HepG2 (cell line): ENCODE measurements around the gene RBCK1. TPM values are rescaled to one million over a fixed set of nuclear protein-coding genes. Genes with fewer than 3 reads are reported as not detected.

Experiments
- ARID2 ChIP-seq: sonication (generic); formaldehyde crosslinking; IDR thresholded peaks from 2 replicates; pipeline ENCODE4 v1.8.1; 2022; ENCODE audit warnings: mild to moderate bottlenecking, missing genetic modification reagents, borderline replicate concordance
- CAMTA2 ChIP-seq: sonication (generic); formaldehyde crosslinking; IDR thresholded peaks from 2 replicates; pipeline ENCODE4 v1.4.0; 2020; ENCODE audit warnings: mild to moderate bottlenecking, missing genetic modification reagents, borderline replicate concordance
- CENPX ChIP-seq: sonication (generic); formaldehyde crosslinking; IDR thresholded peaks from 2 replicates; pipeline ENCODE4 v1.9.0; 2021; ENCODE audit warnings: mild to moderate bottlenecking, missing genetic modification reagents, moderate library complexity
- CSRNP2 ChIP-seq: sonication (generic); formaldehyde crosslinking; conservative IDR thresholded peaks from 2 replicates; pipeline ENCODE4 v1.8.0; 2022; ENCODE audit warnings: low read depth, missing genetic modification reagents
- DRAP1 ChIP-seq: IDR thresholded peaks from 2 replicates; pipeline ENCODE4 v1.6.1; 2016; ENCODE audit warnings: missing genetic modification reagents, missing compliant biosample characterization
- ETV5 ChIP-seq: IDR thresholded peaks from 2 replicates; pipeline ENCODE4 v1.6.1; 2018; ENCODE audit warnings: missing biosample characterization, missing genetic modification reagents, inconsistent platforms, borderline replicate concordance
- FOXO1 ChIP-seq: sonication (generic); formaldehyde crosslinking; IDR thresholded peaks from 2 replicates; pipeline ENCODE4 v1.4.0; 2020; ENCODE audit warnings: missing genetic modification reagents
- GATAD2A ChIP-seq: IDR thresholded peaks from 2 replicates; pipeline ENCODE4 v1.6.1; 2016
- HES4 ChIP-seq: sonication (generic); formaldehyde crosslinking; IDR thresholded peaks from 2 replicates; pipeline ENCODE4 v1.9.0; 2021; ENCODE audit warnings: mild to moderate bottlenecking, missing genetic modification reagents, borderline replicate concordance
- IRX3 ChIP-seq: sonication (generic); formaldehyde crosslinking; IDR thresholded peaks from 2 replicates; pipeline ENCODE4 v1.8.1; 2023; ENCODE audit warnings: mild to moderate bottlenecking, low read depth, missing genetic modification reagents, borderline replicate concordance
- MAFG ChIP-seq: sonication (generic); formaldehyde crosslinking; IDR thresholded peaks from 2 replicates; pipeline ENCODE4 v1.5.1; 2020; ENCODE audit warnings: mild to moderate bottlenecking, missing genetic modification reagents
- MATR3 ChIP-seq: sonication (generic); formaldehyde crosslinking; IDR thresholded peaks from 2 replicates; pipeline ENCODE4 v1.4.0; 2020; ENCODE audit warnings: missing genetic modification reagents
- MED13 ChIP-seq: sonication (generic); formaldehyde crosslinking; IDR thresholded peaks from 2 replicates; pipeline ENCODE4 v1.5.0; 2020; ENCODE audit warnings: missing genetic modification reagents
- MTERF4 ChIP-seq: sonication (generic); formaldehyde crosslinking; IDR thresholded peaks from 2 replicates; pipeline ENCODE4 v1.8.0; 2023; ENCODE audit warnings: mild to moderate bottlenecking, missing genetic modification reagents
- REXO4 ChIP-seq: sonication (generic); formaldehyde crosslinking; IDR thresholded peaks from 2 replicates; pipeline ENCODE4 v1.8.0; 2022; ENCODE audit warnings: missing genetic modification reagents, mild to moderate bottlenecking, borderline replicate concordance
- SMARCC2 ChIP-seq: fragments of 450-650 bp; IDR thresholded peaks from 2 replicates; pipeline ENCODE4 v1.6.1; 2017; ENCODE audit warnings: antibody characterized with exemption, mild to moderate bottlenecking
- TCF7L2 ChIP-seq: IDR thresholded peaks from 2 replicates; pipeline ENCODE4 v1.6.1; 2011; ENCODE audit warnings: mild to moderate bottlenecking, low read depth, low read length, moderate library complexity
- ZBTB3 ChIP-seq: sonication (generic); formaldehyde crosslinking; IDR thresholded peaks from 2 replicates; pipeline ENCODE4 v1.4.0; 2020; ENCODE audit warnings: low read depth, mild to moderate bottlenecking, moderate library complexity, missing genetic modification reagents, borderline replicate concordance
- ZNF34 ChIP-seq: sonication (generic); formaldehyde crosslinking; IDR thresholded peaks from 2 replicates; pipeline ENCODE4 v1.4.0; 2020; ENCODE audit warnings: mild to moderate bottlenecking, missing genetic modification reagents, borderline replicate concordance
- ZNF704 ChIP-seq: sonication (generic); formaldehyde crosslinking; IDR thresholded peaks from 2 replicates; pipeline ENCODE4 v1.8.1; 2023; ENCODE audit warnings: mild to moderate bottlenecking, inconsistent platforms, moderate library complexity, missing genetic modification reagents, borderline replicate concordance
- ZNF710 ChIP-seq: sonication (generic); formaldehyde crosslinking; IDR thresholded peaks from 2 replicates; pipeline ENCODE4 v1.5.0; 2020; ENCODE audit warnings: mild to moderate bottlenecking, missing genetic modification reagents, borderline replicate concordance
- ZNF891 ChIP-seq: sonication (generic); formaldehyde crosslinking; IDR thresholded peaks from 2 replicates; pipeline ENCODE4 v1.5.0; 2020; ENCODE audit warnings: mild to moderate bottlenecking, missing genetic modification reagents
- polyA plus RNA-seq, 8 experiments: library from polyadenylated mRNA; depleted of rRNA in 3 of 8; stranded (reverse) in 7 of 8; unstranded in 1 of 8; fragments of >200 nt; fragmentation: Illumina TruSeq in 4 of 8; extraction: Trizol in 4 of 8; gene quantifications; 2 replicates each; pipeline versions ENCODE4 v1.2.1 to v1.2.3, GENCODE V29; 2011 to 2016; ENCODE audit warnings: low read depth in 4 of 8, missing spikeins in 1 of 8, mixed read lengths in 1 of 8; ENCODE audit not compliant: insufficient read depth in 1 of 8
- total RNA-seq, 5 experiments: library from RNA; depleted of rRNA; stranded (reverse); fragments of >200 nt; fragmentation: Illumina TruSeq; extraction: Trizol; gene quantifications; 2 replicates each; pipeline ENCODE4 v1.2.3, GENCODE V29; 2016; ENCODE audit warnings: low read depth in 1 of 5

RBCK1 gene
- total and polyA plus RNA-seq, 2 of the 13 experiments (the other 11 are each of a cell fraction or from before 2014, with no cell fraction given): 149 to 215 TPM

- TF ChIP-seq ZNF704 (CRISPR knock-in tag) (no peak), CAMTA2 (no peak), ZNF710 (CRISPR knock-in tag) (no peak), CSRNP2 (no peak), ZNF34 (CRISPR knock-in tag) (no peak), ZNF891 (CRISPR knock-in tag) (no peak), MTERF4 (no peak), DRAP1 (CRISPR knock-in tag) (no peak), IRX3 (CRISPR knock-in tag) (no peak), ARID2 (CRISPR knock-in tag) (no peak), GATAD2A (CRISPR knock-in tag) (peak; percentile 19; the same call in 1 of the 2 replicates), ETV5 (CRISPR knock-in tag) (no peak), TCF7L2 (no peak), MAFG (CRISPR knock-in tag) (no peak), SMARCC2 (no peak), ZBTB3 (no peak), HES4 (CRISPR knock-in tag) (no peak), CENPX (CRISPR knock-in tag) (no peak), FOXO1 (CRISPR knock-in tag) (no peak), REXO4 (CRISPR knock-in tag) (no peak), MATR3 (CRISPR knock-in tag) (no peak), MED13 (CRISPR knock-in tag) (no peak)
These were observed 70.2 kb downstream of the RBCK1 start (continued) for GRCh38 chr20:478010-478948.
